OCI-LY7 (cell line): ENCODE measurements around the gene MACROD2.

ENCODE experiments used
- CTCF ChIP-seq: fragments of 200-600 bp; sonication (generic); conservative IDR thresholded peaks from 2 replicates; pipeline ENCODE4 v1.5.1; 2014; ENCODE audit warnings: mild to moderate bottlenecking, antibody characterized with exemption, low read length, moderate library complexity, mixed read lengths
- EZH2phosphoT487 ChIP-seq: fragments of 200-600 bp; sonication (generic); IDR thresholded peaks from 2 replicates; pipeline ENCODE4 v1.6.1; 2018; ENCODE audit warnings: low read depth, borderline replicate concordance, mild to moderate bottlenecking, mixed run types, antibody characterized with exemption, low read length, moderate library complexity, mixed read lengths

- TF ChIP-seq CTCF (no peak), EZH2phosphoT487 (no peak)
These were observed 929.1 kb downstream of the MACROD2 start for GRCh38 chr20:14924433-14924832.
